ENCODE measurements around the gene EPHA1.
"Not testable (repeated sequence)": the region's sequence is repeated elsewhere in the genome, so short reads cannot be mapped to it uniquely, and the experiment has no call there.

EPHA1 gene

DNA sequence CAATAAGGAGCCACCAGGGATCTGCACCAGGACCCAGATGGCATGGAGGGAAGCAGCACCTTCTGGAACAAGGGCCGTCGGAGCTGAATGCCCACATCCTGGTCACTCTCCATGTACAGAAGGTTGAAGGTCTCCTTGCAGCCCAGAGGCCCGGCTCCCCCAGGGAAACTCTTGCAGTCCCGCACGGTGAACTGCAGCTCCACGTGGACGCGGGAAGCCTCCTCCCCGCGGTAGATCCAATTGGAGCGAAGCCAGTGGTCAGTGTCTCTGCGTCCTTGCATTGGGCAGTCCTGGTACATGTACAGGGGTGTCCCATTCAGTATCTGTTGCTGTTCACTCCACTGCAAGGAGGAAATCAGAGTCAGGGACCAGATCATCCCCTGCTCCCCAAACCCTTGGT lies 7.4 kb downstream of the EPHA1 start:
- DNase-seq = no peak

DNA sequence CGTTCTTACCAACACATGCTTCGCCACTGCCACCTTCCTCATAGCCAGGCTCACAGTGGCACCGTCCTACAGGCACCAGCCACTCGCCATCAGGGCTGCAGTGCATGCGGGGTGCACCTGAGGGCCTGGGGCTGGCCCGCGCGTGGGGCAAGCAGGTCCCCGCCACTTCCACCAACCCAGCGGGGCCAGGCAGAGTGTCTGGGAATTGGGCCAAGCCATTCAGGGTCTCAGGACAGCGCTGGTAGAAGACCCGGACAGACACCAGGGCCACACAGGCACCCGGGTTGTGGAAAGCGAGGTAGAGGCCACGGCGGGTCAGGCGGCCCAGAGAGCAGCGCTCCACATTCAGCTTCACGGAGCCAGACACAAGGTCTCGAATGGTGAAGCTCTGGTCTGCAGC lies 9.0 kb downstream of the EPHA1 start:
- DNase-seq = no peak

DNA sequence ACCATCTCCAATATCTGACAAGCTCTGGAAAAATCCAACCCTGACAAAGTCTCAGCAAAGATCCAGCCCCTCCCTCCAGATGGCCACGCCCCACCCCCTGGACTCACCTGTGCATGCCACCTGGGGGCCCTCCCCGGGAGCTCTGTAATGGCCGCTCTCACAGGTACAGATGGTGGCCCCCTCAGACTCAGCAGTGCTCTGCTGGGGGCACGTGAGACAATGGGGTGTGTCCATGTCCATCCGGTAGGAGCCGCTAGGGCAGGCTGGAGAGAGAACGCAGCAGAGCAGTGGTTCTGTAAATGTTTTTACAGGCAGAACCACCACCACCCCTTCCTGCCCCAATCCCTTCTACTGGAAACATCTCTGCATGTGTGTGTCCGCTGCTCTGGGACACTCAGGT lies 9.5 kb downstream of the EPHA1 start:
- DNase-seq = no peak

DNA sequence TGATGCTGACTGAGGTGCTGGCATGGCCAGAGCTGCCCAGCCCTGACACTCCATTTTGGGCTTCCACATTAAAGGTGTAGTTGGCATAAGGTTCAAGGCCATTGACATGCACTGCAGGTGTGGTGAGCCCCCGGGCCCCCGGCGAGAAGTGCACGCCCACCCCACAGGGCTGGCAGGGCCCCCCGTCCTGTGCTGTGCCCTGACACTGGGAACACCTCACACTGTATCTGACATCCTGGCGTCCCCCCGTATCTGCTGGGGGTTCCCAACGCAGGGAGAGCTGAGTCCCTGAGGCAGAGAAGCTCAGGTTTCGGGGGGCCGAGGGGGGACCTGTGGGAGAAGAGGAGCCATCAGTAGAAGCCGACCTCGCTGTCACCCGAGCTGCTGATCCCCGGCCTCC lies 10.0 kb downstream of the EPHA1 start:
- no peak for DNase-seq

DNA sequence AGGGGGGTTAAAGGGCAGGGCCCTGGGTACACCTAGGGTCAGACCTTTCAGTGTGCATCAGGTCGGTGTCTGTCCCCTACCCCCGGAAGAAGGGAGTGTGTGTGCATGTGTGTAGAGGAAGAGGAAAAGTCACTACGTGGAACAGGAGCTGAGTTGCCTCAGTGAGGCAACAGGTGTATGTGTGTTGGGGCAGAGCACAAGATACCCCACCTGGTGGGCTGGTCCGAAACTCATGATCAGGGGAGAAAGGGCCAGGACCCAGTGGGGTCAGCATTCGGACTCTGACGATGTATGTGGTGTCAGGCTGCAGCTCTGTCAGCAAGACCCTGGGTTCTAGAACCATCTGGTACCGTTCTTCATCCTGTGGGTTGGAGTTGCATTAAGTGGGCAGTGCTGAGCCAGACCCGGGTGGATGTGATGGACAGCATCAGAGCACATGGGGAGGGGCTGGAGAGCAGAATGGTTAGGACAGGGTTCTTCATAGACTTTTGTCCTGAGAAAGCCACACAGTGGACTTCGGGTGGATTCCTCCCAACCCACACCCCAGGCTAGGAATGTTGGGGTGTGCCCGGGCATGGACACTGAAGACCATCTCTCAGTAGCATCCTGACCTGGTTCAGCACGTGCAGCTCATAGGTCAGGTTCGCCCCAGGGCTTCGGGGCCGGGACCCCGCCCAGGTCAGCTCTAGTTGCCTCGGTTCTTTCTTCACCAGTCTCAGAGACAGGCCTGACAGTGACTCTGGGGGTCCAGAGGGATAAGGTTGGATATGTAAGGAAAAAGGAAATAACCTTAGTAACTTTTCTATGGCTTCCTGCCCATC lies 10.7 kb downstream of the EPHA1 start:
- DNase-seq = no peak

DNA sequence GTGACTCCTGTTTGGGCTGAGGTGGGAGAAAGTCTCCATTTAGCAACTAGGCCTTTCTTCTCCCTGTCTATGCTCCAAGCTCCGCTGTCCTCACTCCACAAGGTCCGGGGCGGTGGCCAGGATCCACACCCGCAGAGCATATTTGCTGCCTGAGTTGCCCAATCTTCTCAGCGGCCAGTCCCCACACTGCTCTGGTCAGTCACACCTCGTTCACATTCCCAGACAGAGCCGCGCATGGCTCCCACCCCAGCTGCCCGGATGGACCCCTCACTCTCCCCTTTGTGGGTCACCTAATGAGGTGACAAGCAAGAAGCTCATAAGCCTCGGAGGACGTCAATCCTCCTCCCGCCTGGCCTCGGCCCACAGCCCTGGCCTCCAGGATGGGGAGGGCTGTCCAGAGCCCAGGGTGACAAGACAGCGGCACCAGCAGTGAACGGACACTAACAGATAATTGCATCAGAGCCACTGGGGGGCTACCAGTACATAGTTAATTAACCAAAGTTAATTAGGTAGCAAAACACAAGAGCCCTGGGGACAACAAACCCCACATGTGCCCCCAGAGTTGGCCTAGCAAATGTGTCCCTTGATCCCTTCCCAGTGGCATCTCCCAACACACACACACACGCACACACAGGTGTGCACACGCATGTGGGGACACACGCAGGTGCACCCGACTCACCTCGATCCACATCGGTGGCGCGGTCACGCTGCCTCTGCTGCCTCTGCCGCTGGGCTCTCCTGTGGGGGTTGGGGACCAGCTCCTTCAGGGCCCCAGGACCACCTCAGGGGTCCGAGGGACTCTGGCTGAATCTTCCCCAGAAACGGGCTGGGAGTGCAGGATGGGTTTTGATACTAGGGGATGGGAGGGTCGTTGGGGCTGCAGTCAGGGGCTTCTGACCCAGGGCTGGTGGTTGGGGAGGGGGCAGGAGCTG lies 11.8 kb downstream of the EPHA1 start:
- DNase-seq = no peak

DNA sequence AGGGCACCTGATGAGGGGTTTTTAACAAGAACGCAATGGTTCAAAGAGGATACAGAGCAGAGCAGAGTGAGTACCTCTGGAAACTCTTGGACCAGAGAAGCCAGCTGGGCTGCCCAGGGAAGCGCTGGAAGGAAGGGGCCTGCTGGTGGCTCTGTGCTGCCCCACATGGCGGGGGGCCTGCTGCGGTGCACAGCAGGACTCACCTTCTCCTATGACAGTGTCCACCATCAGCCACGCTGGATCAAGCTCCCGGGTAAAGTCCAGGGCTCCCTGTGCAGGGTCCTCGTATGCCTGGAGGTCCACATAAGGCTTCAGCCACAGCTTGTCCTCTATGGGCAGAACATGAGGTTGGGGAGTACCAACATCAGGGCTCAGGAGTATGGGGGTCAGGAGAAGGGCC lies 12.5 kb downstream of the EPHA1 start:
- DNase-seq = no peak

DNA sequence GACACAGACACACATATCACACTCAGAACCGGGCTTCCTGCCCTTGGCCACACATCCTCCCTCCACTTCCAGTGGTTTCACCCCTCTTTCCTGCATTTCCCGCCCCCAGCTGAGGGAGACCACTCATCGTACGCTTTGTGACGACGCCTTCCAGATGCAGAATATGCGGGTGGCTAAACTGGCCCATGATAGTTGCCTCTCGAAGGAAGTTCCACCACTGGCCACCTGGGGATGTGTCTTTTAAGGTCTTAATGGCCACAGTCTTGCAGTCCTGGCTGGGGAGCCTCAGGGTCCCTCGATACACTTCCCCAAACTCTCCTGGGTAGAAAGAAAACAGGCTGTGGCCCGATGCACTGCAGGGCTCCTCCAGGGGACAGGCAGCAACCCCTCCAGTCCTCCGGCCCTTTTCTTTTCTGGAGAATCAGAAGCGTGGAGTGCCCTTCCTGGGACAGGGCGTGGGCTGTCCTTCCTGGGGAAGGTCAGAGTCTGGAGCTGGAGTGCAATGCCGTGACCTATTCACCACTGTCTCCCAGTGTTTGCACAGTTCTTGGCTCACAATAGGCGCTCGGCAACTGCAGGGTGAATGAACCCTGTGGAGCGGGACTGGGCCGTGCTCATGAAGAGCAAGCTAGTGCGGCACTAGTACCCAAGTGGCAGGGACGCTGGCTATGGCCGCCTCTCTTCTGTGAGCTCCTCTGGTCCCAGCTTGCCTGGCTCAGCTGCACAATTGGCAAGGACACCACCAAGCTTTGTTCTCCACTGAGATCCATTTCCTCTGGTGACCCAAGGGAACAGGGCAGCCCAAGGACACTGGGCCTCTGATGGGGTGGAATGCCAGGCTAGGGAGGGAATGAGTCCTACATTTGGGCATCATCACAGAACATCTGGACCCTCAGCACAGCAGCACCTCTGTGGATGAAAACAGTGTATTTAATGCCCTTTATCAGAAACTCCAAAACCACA lies 13.2 kb downstream of the EPHA1 start:
- no peak for DNase-seq

DNA sequence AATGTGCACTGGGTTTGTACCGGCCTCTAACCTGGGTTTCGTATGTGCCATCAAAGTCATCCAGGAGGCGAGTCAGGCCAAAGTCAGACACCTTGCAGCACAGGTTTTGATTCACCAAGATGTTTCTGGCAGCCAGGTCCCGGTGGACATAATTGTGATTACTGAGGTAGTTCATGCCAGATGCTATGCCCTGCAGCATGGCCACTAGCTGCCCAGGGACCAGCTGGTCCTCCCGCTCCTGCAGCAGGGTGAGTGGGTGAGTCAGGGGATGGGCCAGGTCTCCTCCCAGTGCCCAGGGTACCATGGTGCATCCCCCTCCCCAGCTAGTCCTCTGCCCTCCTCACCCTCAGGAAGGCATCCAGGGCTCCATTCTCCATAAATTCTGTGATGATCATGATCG lies 13.9 kb downstream of the EPHA1 start:
- no peak for DNase-seq

DNA sequence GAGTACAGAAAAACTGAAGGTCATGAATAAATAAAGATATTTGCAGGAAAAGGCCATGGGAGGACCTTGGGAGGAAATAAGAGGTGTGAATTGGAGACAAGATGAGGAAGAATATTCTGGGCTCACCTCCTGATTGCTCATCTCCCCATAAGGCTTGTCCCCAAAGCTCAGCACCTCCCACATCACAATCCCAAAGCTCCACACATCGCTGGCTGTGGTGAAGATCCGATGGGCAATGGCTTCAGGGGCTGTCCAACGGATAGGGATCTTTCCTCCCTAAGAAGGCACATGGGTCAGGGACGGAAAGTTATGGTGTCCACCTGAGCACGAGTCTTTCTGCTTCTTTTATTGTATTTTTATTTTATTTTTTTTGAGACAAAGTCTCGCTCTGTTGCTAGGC lies 14.6 kb downstream of the EPHA1 start:
- DNase-seq = no peak

DNA sequence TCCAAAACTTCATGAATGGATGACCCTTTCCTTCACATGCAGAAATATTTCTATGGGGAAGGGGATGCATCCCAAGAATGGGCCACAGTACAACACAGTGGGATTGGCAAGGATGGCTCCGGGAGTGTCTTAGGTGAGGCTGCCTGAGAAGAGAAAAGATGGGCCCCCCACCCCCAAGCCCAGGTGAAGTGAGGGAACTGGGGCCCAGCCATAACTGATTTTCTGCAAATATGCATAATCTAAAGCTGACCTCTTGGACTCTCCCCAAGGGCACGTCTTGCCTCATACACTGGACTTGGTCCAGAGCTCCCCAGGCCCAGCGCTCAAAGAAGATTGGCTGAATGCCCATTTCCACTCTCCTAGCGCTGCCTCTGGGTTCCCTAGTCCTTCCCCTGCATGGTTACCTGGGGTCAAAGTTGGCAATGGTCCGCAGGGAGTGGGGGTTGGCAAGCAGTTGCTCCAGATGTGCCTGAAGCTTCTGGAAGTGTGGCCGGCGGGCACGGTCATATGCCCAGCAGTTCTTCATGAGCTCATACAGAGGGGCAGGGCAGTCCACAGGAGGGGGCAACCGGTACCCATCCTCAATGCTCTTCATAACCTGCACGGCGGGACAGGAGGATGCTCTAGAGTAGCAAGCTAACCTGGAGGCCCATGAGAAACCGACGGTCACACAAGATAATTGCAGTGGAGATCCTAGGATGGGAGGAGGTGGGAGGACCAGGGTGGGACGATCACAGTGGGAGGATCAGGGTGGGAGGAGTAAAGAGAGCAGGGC lies 15.2 kb downstream of the EPHA1 start:
- DNase-seq = no peak

DNA sequence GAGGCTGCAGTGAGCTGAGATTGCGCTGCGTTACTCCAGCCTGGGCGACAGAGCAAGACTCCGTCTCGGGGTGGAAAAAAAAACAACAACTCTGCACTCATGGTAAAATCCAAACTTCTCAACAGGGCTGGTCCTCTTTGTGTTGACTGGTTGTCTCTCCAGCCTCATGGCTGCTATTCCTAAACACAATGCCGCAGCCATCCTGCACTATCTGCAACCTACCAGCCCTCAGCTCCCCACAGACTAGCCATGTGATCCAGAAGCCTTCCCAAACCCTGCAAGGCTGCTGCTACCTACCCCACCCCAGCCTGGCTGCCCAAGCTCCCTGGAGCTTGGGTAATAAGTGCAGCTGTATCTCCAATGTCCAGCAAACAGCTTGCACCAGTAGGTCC lies 15.8 kb downstream of the EPHA1 start:
- DNase-seq = no peak

DNA sequence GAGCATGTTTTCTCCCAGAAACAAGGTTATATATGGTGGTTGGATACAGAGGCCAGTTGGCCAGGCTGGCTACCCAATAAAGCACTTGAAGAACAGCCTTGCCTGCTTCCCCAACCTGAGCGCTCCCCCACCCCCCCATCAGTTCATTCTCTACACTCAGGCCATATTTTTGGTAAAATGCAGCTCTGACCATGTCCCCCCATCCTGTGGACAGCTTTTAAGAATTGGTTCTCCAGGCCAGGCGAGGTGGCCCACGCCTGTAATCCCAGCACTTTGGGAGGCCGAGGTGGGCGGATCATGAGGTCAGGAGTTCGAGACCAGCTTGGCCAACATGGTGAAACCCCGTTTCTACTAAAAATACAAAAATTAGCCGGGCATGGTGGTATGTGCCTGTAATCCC lies 16.2 kb downstream of the EPHA1 start:
- DNase-seq = not testable (repeated sequence)

DNA sequence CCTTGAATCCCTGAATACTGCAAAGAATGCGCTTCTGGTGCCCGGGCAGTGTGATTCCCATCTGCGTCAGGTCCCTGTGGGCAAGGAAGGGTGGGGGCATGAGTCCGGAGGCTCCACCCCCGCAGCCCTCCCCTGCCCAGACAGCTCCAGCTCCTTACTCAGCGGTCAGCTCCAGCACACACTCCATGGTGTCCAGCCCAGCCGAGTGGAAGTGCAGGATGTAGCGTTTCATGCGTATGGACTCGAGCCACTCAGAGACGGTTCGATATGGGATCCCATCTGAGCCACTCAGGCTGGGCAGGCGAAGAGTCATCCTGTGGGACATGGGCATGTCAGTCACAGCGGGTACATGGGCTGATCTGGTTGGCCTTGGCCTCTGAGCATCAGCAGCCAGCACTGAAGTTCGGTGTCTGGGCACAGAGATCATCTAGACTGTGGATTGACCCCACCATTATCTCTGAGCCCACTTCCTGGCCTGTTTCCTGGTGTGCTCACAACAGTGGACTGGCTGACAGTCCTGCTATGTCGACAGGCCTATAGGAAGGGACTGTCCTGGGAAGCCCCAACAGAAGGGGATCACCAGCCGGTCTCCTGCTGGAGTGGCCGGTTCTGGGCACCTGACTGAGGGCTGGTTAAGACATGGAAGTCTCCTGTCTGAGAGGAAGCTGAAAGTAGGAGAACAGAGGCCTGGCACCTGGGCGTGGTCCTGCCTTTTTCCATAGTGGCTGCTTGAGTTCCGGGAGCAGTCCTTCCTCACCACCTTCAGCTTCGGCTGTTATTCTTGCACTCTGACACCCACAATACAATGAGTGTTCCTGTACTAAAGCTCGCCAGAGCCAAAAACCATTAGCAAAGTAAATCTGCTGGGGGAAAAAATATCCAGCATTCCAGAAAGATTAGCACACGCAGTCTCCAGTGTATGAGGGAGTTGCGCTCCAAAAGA lies 16.9 kb downstream of the EPHA1 start:
- no peak for DNase-seq

DNA sequence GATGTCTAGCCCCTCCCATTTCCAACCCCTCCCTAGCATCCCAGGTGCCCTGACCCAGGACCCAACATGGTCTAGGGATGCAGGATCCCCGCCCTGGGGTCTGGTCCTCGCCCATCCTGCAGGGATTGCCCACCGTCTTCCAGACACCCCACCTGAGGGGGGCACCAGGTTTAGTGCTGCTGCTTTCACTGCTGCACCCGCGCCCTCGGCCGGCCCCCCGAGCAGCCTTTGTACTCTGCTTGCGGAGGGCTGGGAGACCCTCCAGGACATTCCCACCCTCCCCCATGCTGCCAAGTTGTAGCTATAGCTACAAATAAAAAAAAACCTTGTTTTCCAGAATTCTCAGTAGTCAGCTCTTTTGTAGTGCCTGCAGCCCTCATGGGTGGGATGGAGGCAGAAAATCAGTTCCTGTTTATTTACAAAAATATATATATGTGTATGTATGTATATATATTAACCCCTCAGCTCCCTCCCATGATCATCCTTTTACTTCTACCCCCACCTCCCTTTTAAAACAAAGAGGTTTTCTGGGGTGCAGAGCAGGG lies 17.8 kb downstream of the EPHA1 start:
- DNase-seq = no peak

DNA sequence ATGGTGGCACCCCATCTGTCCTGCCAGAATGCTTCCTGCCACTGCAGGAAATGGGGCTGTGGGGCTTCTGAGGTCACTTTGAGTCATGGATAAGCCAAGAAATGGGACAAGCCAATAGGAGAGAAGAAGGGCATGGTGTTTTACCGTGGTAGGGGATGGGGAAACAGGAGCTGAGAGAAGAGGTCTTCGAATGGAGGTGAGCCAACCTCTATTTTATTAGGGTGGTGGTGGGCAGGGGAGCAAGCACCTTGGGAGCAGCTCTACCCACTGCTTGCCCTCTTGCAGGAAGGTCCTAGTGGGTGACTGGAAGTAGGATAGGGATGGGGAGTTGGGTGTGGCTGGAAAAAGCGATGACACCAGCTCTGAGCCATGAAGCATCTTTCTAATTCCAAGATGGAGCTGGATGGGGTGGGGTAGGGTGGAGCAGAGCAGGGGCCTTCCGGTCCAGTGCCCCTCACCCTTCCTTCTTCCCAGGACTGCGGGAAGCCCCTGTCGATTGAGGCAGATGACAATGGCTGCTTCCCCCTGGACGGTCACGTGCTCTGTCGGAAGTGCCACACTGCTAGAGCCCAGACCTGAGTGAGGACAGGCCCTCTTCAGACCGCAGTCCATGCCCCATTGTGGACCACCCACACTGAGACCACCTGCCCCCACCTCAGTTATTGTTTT lies 18.4 kb downstream of the EPHA1 start:
- DNase-seq = no peak

DNA sequence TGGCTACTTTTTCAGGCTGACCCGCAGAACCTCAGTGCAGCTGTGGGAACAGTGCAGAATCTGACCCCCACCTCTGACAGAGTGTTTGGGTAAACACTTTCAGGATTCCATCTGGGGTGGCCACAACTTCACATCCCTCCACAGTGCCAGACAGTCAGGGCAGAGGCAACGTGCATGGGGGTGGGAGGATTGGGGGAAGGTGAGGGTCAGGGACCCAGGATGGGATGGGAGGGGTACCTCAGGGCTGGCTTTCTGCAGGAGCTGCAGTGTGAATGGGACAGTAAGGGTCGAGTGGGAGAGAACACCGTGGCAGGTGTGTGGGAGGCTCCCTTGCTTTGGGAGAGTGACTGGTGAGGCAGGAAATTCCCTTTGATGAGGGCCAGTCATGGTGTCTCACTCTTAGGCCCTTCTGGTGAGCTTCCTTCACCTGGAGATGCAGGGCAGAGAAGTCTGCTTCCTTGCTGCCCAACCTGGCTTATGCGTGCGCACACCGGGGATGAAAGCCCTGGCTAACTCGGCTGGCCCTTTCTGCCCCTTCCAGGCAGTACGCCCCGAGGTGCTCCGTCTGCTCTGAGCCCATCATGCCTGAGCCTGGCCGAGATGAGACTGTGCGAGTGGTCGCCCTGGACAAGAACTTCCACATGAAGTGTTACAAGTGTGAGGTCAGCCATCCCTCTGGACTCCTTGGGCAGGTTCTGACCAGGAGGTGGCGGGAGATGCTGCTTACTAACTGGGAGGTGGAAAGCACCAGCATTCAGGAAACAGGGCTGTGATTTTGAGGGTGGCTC lies 19.1 kb downstream of the EPHA1 start:
- DNase-seq = no peak

DNA sequence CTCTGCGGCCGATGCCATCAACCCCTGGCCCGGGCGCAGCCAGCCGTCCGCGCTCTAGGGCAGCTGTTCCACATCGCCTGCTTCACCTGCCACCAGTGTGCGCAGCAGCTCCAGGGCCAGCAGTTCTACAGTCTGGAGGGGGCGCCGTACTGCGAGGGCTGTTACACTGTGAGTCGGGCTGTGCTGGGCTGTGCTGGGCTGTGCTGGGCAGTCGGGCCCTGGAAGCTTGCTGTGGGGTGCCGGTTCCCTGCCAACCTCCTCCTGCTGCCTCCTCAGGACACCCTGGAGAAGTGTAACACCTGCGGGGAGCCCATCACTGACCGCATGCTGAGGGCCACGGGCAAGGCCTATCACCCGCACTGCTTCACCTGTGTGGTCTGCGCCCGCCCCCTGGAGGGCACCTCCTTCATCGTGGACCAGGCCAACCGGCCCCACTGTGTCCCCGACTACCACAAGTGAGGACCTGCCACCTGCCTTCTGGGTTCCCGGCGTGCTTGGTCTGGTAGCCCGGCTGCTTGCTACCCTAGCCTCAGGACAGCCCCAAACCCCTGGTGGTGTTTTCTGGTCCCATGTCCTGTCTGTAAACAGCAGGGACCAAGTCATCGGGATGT lies 20.1 kb downstream of the EPHA1 start:
- no peak for DNase-seq

DNA sequence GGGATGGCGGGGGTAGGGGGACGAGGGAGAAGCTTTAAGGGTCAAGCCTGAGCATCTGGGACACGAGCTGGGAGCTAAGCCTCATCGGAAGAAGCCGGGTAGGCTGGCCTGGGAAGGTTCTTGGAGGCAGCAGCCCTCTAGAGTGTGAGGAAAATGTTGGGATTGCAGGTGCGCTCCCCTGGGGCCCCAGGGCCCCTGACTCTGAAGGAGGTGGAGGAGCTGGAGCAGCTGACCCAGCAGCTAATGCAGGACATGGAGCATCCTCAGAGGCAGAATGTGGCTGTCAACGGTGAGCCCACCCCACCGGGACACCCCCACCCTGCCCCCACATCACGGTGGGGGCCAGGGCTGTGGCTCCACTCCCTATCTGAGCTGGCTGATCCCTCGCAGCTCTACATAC lies 20.6 kb downstream of the EPHA1 start:
- no peak for DNase-seq

Measured in activated CD4-positive, CD25-positive, alpha-beta regulatory T cell treated with anti-CD3 and anti-CD28 coated beads, Interleukin-2, amount 50 U/mL, for 72 hours (primary cell).